Measurements from ENCODE around the gene KRIT1. TPM values are rescaled to one million over a fixed set of nuclear protein-coding genes. Genes with fewer than 3 reads are reported as not detected.
"Not testable (repeated sequence)": the region's sequence is repeated elsewhere in the genome, so short reads cannot be mapped to it uniquely, and the experiment has no call there.

Gene KRIT1
- total and polyA plus RNA-seq, 7 donors: 12.4 to 31.7 (median 26.5) TPM

- no peak for ATAC-seq
- intact Hi-C loops (cut with DNase I): no loop called here
- WGBS, 3 donors: 93 to 98% (median 98%) methylated on average over 3 of the region's 3 CpGs
Observed at GRCh38 chr7:92205987-92206386, 39.7 kb downstream of the KRIT1 start.

DNA sequence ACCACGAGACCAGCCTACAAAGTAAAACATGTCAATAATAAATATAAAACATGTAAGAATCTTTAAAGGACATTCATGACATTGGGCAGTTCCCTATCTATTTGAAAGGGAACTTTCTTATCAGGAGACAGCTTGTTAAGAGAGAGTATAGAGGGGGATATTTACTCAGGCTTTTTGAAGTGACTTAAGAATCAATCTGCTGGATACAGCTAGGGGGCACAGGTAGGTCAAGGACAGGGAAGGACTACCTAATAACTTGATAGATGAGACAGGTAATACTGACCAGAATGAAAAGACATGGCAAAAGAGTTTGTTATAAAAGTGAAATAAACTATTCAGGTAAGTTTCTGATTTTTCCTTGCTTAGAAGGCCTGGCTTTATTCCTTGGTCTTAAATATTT is 44.9 kb downstream of the KRIT1 start:
- ATAC-seq (no peak), DNase-seq (no peak)
- H3K4me3 ChIP-seq: no peak overlapping the region
- H3K4me1 ChIP-seq: no peaks in the 10 kb centered on the region
- H3K27me3 ChIP-seq (ENCODE audit: insufficient read depth in 3 of 3, low read length in 2 of 3): no peaks in the 10 kb centered on the region
- no peaks in the 10 kb centered on the region for H3K9me3 ChIP-seq
- intact Hi-C loops (cut with DNase I): no loop called here
- H3K27ac ChIP-seq: no peak overlapping the region
- WGBS, 3 donors: 93 to 100% (median 97%) methylated on average over 1 of the region's 1 CpG
- TF ChIP-seq CTCF (IDR thresholded peaks at IDR 0.05): no peak
- H3K36me3 ChIP-seq (ENCODE audit: insufficient read depth in 1 of 2, low read depth in 1 of 2): peaks cover 4 to 96% of the 10 kb centered on the region in 2 donors

More at GRCh38 chr7:92205987-92206386, 39.7 kb downstream of the KRIT1 start:
- DNase-seq: no peak
- no peaks in the 10 kb centered on the region for H3K4me1 ChIP-seq
- no peak for TF ChIP-seq CTCF (IDR thresholded peaks at IDR 0.05)
- H3K4me3 ChIP-seq: no peak overlapping the region
- peaks cover 7% of the 10 kb centered on the region for H3K9me3 ChIP-seq
- peaks cover 0 to 92% of the 10 kb centered on the region in 2 donors for H3K36me3 ChIP-seq (ENCODE audit: insufficient read depth in 1 of 2, low read depth in 1 of 2)
- H3K27ac ChIP-seq: no peak overlapping the region
- no peaks in the 10 kb centered on the region for H3K27me3 ChIP-seq (ENCODE audit: insufficient read depth in 3 of 3, low read length in 2 of 3)

- no peak for DNase-seq
- TF ChIP-seq CTCF (IDR thresholded peaks at IDR 0.05): no peak
- no peak overlapping the region for H3K4me3 ChIP-seq
- intact Hi-C loops (cut with DNase I): no loop called here
- WGBS, 3 donors: 96 to 97% (median 97%) methylated on average over 3 of the region's 3 CpGs
- H3K27ac ChIP-seq: no peak overlapping the region
- ATAC-seq: no peak
- H3K36me3 ChIP-seq (ENCODE audit: insufficient read depth in 1 of 2, low read depth in 1 of 2): peaks cover 4 to 37% of the 10 kb centered on the region in 2 donors
- peaks cover 27% of the 10 kb centered on the region for H3K9me3 ChIP-seq
- no peaks in the 10 kb centered on the region for H3K27me3 ChIP-seq (ENCODE audit: insufficient read depth in 3 of 3, low read length in 2 of 3)
- H3K4me1 ChIP-seq: no peaks in the 10 kb centered on the region
Observed at GRCh38 chr7:92192326-92192725, 53.4 kb downstream of the KRIT1 start.

DNA sequence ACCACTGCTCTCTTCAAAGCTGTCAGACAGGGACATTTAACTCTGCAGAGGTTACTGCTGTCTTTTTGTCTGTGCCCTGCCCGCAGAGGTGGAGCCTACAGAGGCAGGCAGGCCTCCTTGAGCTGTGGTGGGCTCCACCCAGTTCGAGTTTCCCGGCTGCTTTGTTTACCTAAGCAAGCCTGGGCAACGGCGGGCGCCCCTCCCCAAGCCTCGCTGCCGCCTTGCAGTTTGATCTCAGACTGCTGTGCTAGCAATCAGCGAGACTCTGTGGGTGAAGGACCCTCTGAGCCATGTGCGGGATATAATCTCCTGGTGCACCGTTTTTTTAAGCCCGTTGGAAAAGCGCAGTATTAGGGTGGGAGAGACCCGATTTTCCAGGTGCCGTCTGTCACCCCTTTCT is 56.5 kb downstream of the KRIT1 start:
- H3K9me3 ChIP-seq: peaks cover 27% of the 10 kb centered on the region
- H3K27me3 ChIP-seq (ENCODE audit: insufficient read depth in 3 of 3, low read length in 2 of 3); H3K4me1 ChIP-seq; H3K4me3 ChIP-seq; DNase-seq; intact Hi-C loops (cut with DNase I); H3K36me3 ChIP-seq (ENCODE audit: insufficient read depth in 1 of 2, low read depth in 1 of 2); H3K27ac ChIP-seq; ATAC-seq: not testable (repeated sequence)
- 93 to 94% (median 93%) methylated on average over 15 of the region's 15 CpGs for WGBS, 3 donors

- H3K4me1 ChIP-seq; H3K36me3 ChIP-seq (ENCODE audit: insufficient read depth in 1 of 2, low read depth in 1 of 2); intact Hi-C loops (cut with DNase I); H3K4me3 ChIP-seq; H3K27ac ChIP-seq; DNase-seq; ATAC-seq; H3K27me3 ChIP-seq (ENCODE audit: insufficient read depth in 3 of 3, low read length in 2 of 3); H3K9me3 ChIP-seq: not testable (repeated sequence)
- WGBS, 3 donors: 89 to 100% (median 94%) methylated on average over 1 of the region's 1 CpG
Observed at GRCh38 chr7:92184294-92184693, 61.4 kb downstream of the KRIT1 start.
